Panc1 (cell line): ENCODE data around the gene WAC. TPM values are rescaled to one million over a fixed set of nuclear protein-coding genes. Genes with fewer than 3 reads are reported as not detected.

ENCODE experiments used
- ATAC-seq: fragments of 200-7000 bp; cut with Tn5 transposase; 2 replicates; pipeline ENCODE4 v1.9.1; 2020; ENCODE audit warnings: mild to moderate bottlenecking, moderate library complexity
- BruUV-seq: library from RNA; stranded (reverse); fragments of 400-500 nt; replicated peaks from 2 replicates; lab custom pipeline; 2021; lab: Mats Ljungman, UMichigan
- CTCF ChIA-PET: fragments of 300-600 bp; sonication (Branson Sonifier 250); formaldehyde crosslinking; loops from one replicate; lab custom pipeline; 2022; ENCODE audit warnings: antibody characterized with exemption; lab: Charles Lee
- POLR2A ChIA-PET: fragments of 300-600 bp; sonication (Branson Sonifier 250); formaldehyde crosslinking; loops from one replicate; lab custom pipeline; 2022; ENCODE audit warnings: antibody characterized with exemption; lab: Charles Lee
- DNase-seq: peaks from one replicate; pipeline ENCODE4 v3.0.0-alpha.2; 2010; ENCODE audit warnings: low read depth, low spot score
- H3K27ac ChIP-seq: 2 replicates; pipeline ENCODE4 v1.5.1; 2011; ENCODE audit warnings: mild to moderate bottlenecking, low read length, inconsistent platforms
- H3K27me3 ChIP-seq: fragments of 200-500 bp; sonication (Bioruptor generic); 2 replicates; pipeline ENCODE4 v1.6.0; 2014; ENCODE audit warnings: low read length, inconsistent platforms; ENCODE audit not compliant: control insufficient read depth, insufficient read depth
- H3K36me3 ChIP-seq: fragments of 200-500 bp; sonication (Bioruptor generic); 2 replicates; pipeline ENCODE4 v1.5.1; 2014; ENCODE audit warnings: inconsistent platforms, mild to moderate bottlenecking, low read length, moderate library complexity; ENCODE audit not compliant: control insufficient read depth, insufficient read depth
- H3K4me1 ChIP-seq: 2 replicates; pipeline ENCODE4 v1.5.1; 2011; ENCODE audit warnings: inconsistent platforms, mild to moderate bottlenecking, low read length, moderate library complexity; ENCODE audit not compliant: control insufficient read depth, insufficient read depth
- H3K4me3 ChIP-seq, 2 experiments: 2 replicates each; pipeline ENCODE4 v1.5.1; 2011 to 2012; ENCODE audit warnings: low read depth in 2 of 2, low read length in 2 of 2, mild to moderate bottlenecking in 2 of 2, inconsistent platforms in 1 of 2, moderate library complexity in 1 of 2
- H3K9me3 ChIP-seq: fragments of 200-500 bp; sonication (Bioruptor generic); 2 replicates; pipeline ENCODE4 v1.5.1; 2014; ENCODE audit warnings: low read depth, mild to moderate bottlenecking, inconsistent platforms, low read length, moderate library complexity; ENCODE audit not compliant: control insufficient read depth, insufficient read depth
- POLR2AphosphoS5 ChIP-seq: IDR thresholded peaks from 2 replicates; pipeline ENCODE4 v1.6.1; 2012; ENCODE audit warnings: mild to moderate bottlenecking, low read depth, low read length, moderate library complexity
- SIN3A ChIP-seq: IDR thresholded peaks from 2 replicates; pipeline ENCODE4 v1.6.1; 2012; ENCODE audit warnings: low read depth, mild to moderate bottlenecking, low read length, moderate library complexity, borderline replicate concordance; ENCODE audit not compliant: insufficient read depth
- TCF7L2 ChIP-seq: IDR thresholded peaks from 2 replicates; pipeline ENCODE4 v1.6.1; 2011; ENCODE audit warnings: mild to moderate bottlenecking, low read depth, low read length, inconsistent platforms
- in situ Hi-C: cut with HindIII; loops from 2 replicates; pipeline ENCODE4 v1.10.0; 2016; ENCODE audit warnings: low sequenced_read_pairs, low pct_unique_long_range_greater_than_20kb
- intact Hi-C: fragments of 100-400 bp; cut with micrococcal nuclease; formaldehyde crosslinking; loops from one replicate; pipeline ENCODE4 v1.10.0; 2022; ENCODE audit not compliant: unreplicated experiment
- total RNA-seq: library from RNA; stranded (reverse); gene quantifications from one replicate; pipeline ENCODE4 v1.2.1, GENCODE V29; 2021; ENCODE audit not compliant: unreplicated experiment
- TF ChIP-seq, protein P1 (sequence below), 2 experiments: IDR thresholded peaks; 2 replicates each; pipeline ENCODE4 v1.6.1; 2011 to 2012; ENCODE audit warnings: low read depth in 2 of 2, control low read depth in 1 of 2, low read length in 1 of 2, mild to moderate bottlenecking in 1 of 2, moderate library complexity in 1 of 2; ENCODE audit not compliant: insufficient read depth in 1 of 2
- TF ChIP-seq, protein P2 (sequence below): fragments of 450-650 bp; IDR thresholded peaks from 2 replicates; pipeline ENCODE4 v1.5.1; 2017; ENCODE audit warnings: mild to moderate bottlenecking

Gene WAC
- total RNA-seq, 1 experiment from 2014 or later = 70.7 TPM

DNA sequence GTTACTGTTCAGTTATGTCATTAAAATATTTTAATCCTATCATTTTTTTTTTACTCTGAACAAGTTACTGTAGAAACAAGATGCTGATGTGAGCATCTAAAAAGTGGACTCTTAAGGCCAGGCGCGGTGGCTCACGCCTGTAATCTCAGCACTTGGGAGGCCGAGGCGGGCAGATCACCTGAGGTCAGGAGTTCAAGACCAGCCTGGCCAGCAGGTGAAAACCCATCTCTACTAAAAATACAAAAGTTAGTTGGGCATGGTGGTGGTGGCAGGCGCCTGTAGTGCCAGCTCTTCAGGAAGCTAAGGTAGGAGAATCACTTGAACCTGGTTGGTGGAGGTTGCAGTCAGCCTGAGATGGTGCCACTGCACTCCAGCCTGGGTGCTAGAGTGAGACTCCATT is 2.9 kb downstream of the WAC start:
- H3K27ac ChIP-seq = no peak overlapping the region
- TF ChIP-seq POLR2AphosphoS5 (no peak), SIN3A (no peak), TCF7L2 (no peak)
- TF ChIP-seq, protein P1, sequence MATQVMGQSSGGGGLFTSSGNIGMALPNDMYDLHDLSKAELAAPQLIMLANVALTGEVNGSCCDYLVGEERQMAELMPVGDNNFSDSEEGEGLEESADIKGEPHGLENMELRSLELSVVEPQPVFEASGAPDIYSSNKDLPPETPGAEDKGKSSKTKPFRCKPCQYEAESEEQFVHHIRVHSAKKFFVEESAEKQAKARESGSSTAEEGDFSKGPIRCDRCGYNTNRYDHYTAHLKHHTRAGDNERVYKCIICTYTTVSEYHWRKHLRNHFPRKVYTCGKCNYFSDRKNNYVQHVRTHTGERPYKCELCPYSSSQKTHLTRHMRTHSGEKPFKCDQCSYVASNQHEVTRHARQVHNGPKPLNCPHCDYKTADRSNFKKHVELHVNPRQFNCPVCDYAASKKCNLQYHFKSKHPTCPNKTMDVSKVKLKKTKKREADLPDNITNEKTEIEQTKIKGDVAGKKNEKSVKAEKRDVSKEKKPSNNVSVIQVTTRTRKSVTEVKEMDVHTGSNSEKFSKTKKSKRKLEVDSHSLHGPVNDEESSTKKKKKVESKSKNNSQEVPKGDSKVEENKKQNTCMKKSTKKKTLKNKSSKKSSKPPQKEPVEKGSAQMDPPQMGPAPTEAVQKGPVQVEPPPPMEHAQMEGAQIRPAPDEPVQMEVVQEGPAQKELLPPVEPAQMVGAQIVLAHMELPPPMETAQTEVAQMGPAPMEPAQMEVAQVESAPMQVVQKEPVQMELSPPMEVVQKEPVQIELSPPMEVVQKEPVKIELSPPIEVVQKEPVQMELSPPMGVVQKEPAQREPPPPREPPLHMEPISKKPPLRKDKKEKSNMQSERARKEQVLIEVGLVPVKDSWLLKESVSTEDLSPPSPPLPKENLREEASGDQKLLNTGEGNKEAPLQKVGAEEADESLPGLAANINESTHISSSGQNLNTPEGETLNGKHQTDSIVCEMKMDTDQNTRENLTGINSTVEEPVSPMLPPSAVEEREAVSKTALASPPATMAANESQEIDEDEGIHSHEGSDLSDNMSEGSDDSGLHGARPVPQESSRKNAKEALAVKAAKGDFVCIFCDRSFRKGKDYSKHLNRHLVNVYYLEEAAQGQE (IDR thresholded peaks at IDR 0.05; ENCODE audit: insufficient read depth in 1 of 2, low read depth in 2 of 2, low read length in 1 of 2) = no peak
- TF ChIP-seq, protein P2, sequence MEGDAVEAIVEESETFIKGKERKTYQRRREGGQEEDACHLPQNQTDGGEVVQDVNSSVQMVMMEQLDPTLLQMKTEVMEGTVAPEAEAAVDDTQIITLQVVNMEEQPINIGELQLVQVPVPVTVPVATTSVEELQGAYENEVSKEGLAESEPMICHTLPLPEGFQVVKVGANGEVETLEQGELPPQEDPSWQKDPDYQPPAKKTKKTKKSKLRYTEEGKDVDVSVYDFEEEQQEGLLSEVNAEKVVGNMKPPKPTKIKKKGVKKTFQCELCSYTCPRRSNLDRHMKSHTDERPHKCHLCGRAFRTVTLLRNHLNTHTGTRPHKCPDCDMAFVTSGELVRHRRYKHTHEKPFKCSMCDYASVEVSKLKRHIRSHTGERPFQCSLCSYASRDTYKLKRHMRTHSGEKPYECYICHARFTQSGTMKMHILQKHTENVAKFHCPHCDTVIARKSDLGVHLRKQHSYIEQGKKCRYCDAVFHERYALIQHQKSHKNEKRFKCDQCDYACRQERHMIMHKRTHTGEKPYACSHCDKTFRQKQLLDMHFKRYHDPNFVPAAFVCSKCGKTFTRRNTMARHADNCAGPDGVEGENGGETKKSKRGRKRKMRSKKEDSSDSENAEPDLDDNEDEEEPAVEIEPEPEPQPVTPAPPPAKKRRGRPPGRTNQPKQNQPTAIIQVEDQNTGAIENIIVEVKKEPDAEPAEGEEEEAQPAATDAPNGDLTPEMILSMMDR = no peak
- H3K27me3 ChIP-seq = no peaks in the 10 kb centered on the region
- H3K4me3 ChIP-seq = no peak overlapping the region
- ATAC-seq = no peak
- POLR2A ChIA-PET = no interaction called here
- CTCF ChIA-PET = no interaction called here
- H3K9me3 ChIP-seq = no peaks in the 10 kb centered on the region
- DNase-seq = no peak
- peaks cover 53% of the 10 kb centered on the region for H3K36me3 ChIP-seq
- in situ Hi-C loops = no loop called here
- peaks cover 9% of the 10 kb centered on the region for H3K4me1 ChIP-seq
- intact Hi-C loops = no loop called here
- BruUV-seq = no TSS peak

- POLR2A ChIA-PET = no interaction called here
- CTCF ChIA-PET = no interaction called here
- no TSS peak for BruUV-seq
Observed at GRCh38 chr10:28538595-28538994, 5.7 kb downstream of the WAC start.

More at GRCh38 chr10:28538595-28538994, 5.7 kb downstream of the WAC start:
- ATAC-seq (no peak), DNase-seq (no peak)
- H3K4me3 ChIP-seq = no peak overlapping the region
- no peak for TF ChIP-seq TCF7L2
- no peak for TF ChIP-seq POLR2AphosphoS5
- no peak for TF ChIP-seq SIN3A
- TF ChIP-seq, protein P2 = no peak
- TF ChIP-seq, protein P1 (IDR thresholded peaks at IDR 0.05; ENCODE audit: insufficient read depth in 1 of 2, low read depth in 2 of 2, low read length in 1 of 2) = no peak
- peaks cover 9% of the 10 kb centered on the region for H3K4me1 ChIP-seq
- H3K36me3 ChIP-seq = peaks cover 70% of the 10 kb centered on the region
- no peaks in the 10 kb centered on the region for H3K9me3 ChIP-seq
- H3K27ac ChIP-seq = no peak overlapping the region
- intact Hi-C loops (no loop called here), in situ Hi-C loops (no loop called here)
- H3K27me3 ChIP-seq = no peaks in the 10 kb centered on the region
